K562 (cell line): Measurements from ENCODE around the gene TUBA1B. TPM values are rescaled to one million over a fixed set of nuclear protein-coding genes. Genes with fewer than 3 reads are reported as not detected.

Experiments used
- ATAC-seq: fragments of 200-7000 bp; cut with Tn5 transposase; 3 replicates; pipeline ENCODE4 v1.9.1; 2020; ENCODE audit warnings: moderate library complexity
- BruUV-seq: library from RNA; stranded (reverse); fragments of 400-500 nt; replicated peaks from 2 replicates; lab custom pipeline; 2021; lab: Mats Ljungman, UMichigan
- CTCF ChIA-PET: fragments of 300-600 bp; formaldehyde crosslinking; extraction: SDS; loops from one replicate; lab custom pipeline; 2021; ENCODE audit warnings: low intra/inter-chr PET ratio; lab: Yijun Ruan, JAX
- POLR2A ChIA-PET: fragments of 300-600, 350-650 bp; sonication (Branson Sonifier 250); formaldehyde crosslinking; extraction: SDS; loops from one replicate; lab custom pipeline; 2021; ENCODE audit warnings: antibody characterized with exemption, inconsistent platforms; lab: Yijun Ruan, JAX
- DNase-seq, 4 experiments: peaks; one replicate each; pipeline versions ENCODE4 v3.0.0 to v3.0.0-alpha.2; 2011 to 2018; ENCODE audit warnings: low spot score in 3 of 4, mixed read lengths in 3 of 4; ENCODE audit errors: extremely low read depth in 1 of 4
- FAIRE-seq: peaks from 2 replicates; lab custom pipeline; 2011; peaks lifted over from hg19 to GRCh38; lab: Jason Lieb, UNC
- H2AFZ ChIP-seq: 2 replicates; pipeline ENCODE4 v1.6.0; 2011; ENCODE audit warnings: low read depth, low read length, control low read depth, inconsistent platforms
- H3K27ac ChIP-seq: fragments of 200-600 bp; 3 replicates; pipeline ENCODE4 v1.8.0; 2011; ENCODE audit warnings: low read depth, mild to moderate bottlenecking, control low read depth, inconsistent platforms, low read length, moderate library complexity, mixed read lengths; ENCODE audit errors: extremely low read depth
- H3K27me3 ChIP-seq, 2 experiments: fragments of 300-600 bp in 1 of 2; 2 replicates in 1 of 2; 3 replicates in 1 of 2; pipeline versions ENCODE4 v1.6.0 to v1.8.0; 2011; ENCODE audit warnings: inconsistent platforms in 2 of 2, low read length in 2 of 2, mild to moderate bottlenecking in 1 of 2, mixed read lengths in 1 of 2, moderate library complexity in 1 of 2; ENCODE audit not compliant: control insufficient read depth in 2 of 2, insufficient read depth in 2 of 2
- H3K36me3 ChIP-seq: fragments of 300-600 bp; 3 replicates; pipeline ENCODE4 v1.8.0; 2011; ENCODE audit warnings: mild to moderate bottlenecking, low read length, inconsistent platforms; ENCODE audit not compliant: control insufficient read depth, insufficient read depth
- H3K4me1 ChIP-seq, 2 experiments: fragments of 200-600 bp in 1 of 2; replicated peaks in 1 of 2; 2 replicates in 1 of 2; 3 replicates in 1 of 2; pipeline versions ENCODE4 v1.5.1 to v1.8.0; 2011; ENCODE audit warnings: inconsistent platforms in 2 of 2, low read length in 2 of 2, mild to moderate bottlenecking in 1 of 2, mixed read lengths in 1 of 2, moderate library complexity in 1 of 2; ENCODE audit not compliant: control insufficient read depth in 2 of 2, insufficient read depth in 2 of 2
- H3K4me2 ChIP-seq: 2 replicates; pipeline ENCODE4 v1.6.1; 2011; ENCODE audit warnings: low read length, control low read depth, inconsistent platforms, mixed read lengths; ENCODE audit not compliant: insufficient read depth
- H3K4me3 ChIP-seq: fragments of 200-600 bp; sonication (generic), shearing (Covaris generic); 2 replicates; pipeline ENCODE4 v1.5.1; 2016; ENCODE audit warnings: control low read depth, inconsistent platforms
- H3K79me2 ChIP-seq: fragments of 200-600 bp; 3 replicates; pipeline ENCODE4 v1.8.0; 2011; ENCODE audit warnings: low read length, inconsistent platforms; ENCODE audit not compliant: control insufficient read depth, insufficient read depth
- H3K9ac ChIP-seq, 2 experiments: 2 replicates each; pipeline versions ENCODE4 v1.6.0 to v1.6.1; 2011; ENCODE audit warnings: low read depth in 2 of 2, low read length in 2 of 2, control low read depth in 1 of 2, inconsistent platforms in 1 of 2, mild to moderate bottlenecking in 1 of 2, mixed read lengths in 1 of 2; ENCODE audit not compliant: insufficient read depth in 1 of 2
- H3K9me1 ChIP-seq: one replicate; pipeline ENCODE4 v1.6.0; 2011; ENCODE audit warnings: inconsistent platforms, mild to moderate bottlenecking, low read length, moderate library complexity; ENCODE audit not compliant: control insufficient read depth, insufficient read depth
- H3K9me3 ChIP-seq: replicated peaks from 2 replicates; pipeline ENCODE4 v1.5.1; 2011; ENCODE audit warnings: low read depth, low read length, inconsistent platforms; ENCODE audit not compliant: control insufficient read depth, insufficient read depth
- H4K20me1 ChIP-seq: replicated peaks from 2 replicates; pipeline ENCODE4 v1.6.1; 2011; ENCODE audit warnings: low read length, inconsistent platforms, mixed read lengths; ENCODE audit not compliant: control insufficient read depth, insufficient read depth
- KDM5B ChIP-seq: fragments of 200-600 bp; sonication (generic); IDR thresholded peaks from 2 replicates; pipeline ENCODE4 v1.6.1; 2012; ENCODE audit warnings: low read depth, mild to moderate bottlenecking, moderate library complexity, low read length, control low read depth, inconsistent platforms; ENCODE audit not compliant: insufficient replicate concordance
- PHB ChIP-seq: fragments of 250-450 bp; sonication (Bioruptor Pico); IDR thresholded peaks from 2 replicates; pipeline ENCODE4 v1.5.0; 2021
- SMARCA4 ChIP-seq: fragments of 450-650 bp; IDR thresholded peaks from 2 replicates; pipeline ENCODE4 v1.6.1; 2016
- TBL1XR1 ChIP-seq, 2 experiments: IDR thresholded peaks; 2 replicates each; pipeline ENCODE4 v1.6.1; 2012; ENCODE audit warnings: improper control_type of control experiment in 2 of 2, low read length in 2 of 2, mild to moderate bottlenecking in 1 of 2
- TBP ChIP-seq: optimal IDR thresholded peaks from 2 replicates; pipeline ENCODE3; 2011; ENCODE audit warnings: low read depth, low read length, improper control_type of control experiment
- THRAP3 ChIP-seq: fragments of 450-650 bp; IDR thresholded peaks from 2 replicates; pipeline ENCODE4 v1.6.1; 2016; ENCODE audit warnings: mild to moderate bottlenecking, inconsistent platforms, borderline replicate concordance
- ZNF699 ChIP-seq: fragments of 250-450 bp; sonication (Bioruptor Pico); IDR thresholded peaks from 2 replicates; pipeline ENCODE4 v1.8.0; 2021; ENCODE audit warnings: mild to moderate bottlenecking, moderate library complexity; ENCODE audit not compliant: insufficient replicate concordance
- WGBS: fragments of 100-300 bp; shearing (Covaris generic); methylation state at CpG from one replicate; pipeline ENCODE4 v1.1.6; 2016; ENCODE audit warnings: low coverage, mixed read lengths; ENCODE audit not compliant: insufficient coverage; ENCODE audit errors: missing lambda C conversion rate; 5-methylcytosine and 5-hydroxymethylcytosine counted together
- in situ Hi-C: fragments of 300-500 bp; cut with MboI; formaldehyde crosslinking; loops from 4 replicates; pipeline ENCODE4 v1.15.0; 2018; ENCODE audit warnings: inconsistent platforms, mixed read lengths
- intact Hi-C: fragments of 100-400 bp; cut with micrococcal nuclease; formaldehyde crosslinking; loops from 2 replicates; pipeline ENCODE4 v1.14.2; 2022
- polyA plus RNA-seq, 8 experiments: library from polyadenylated mRNA; depleted of rRNA in 4 of 8; stranded (reverse) in 5 of 8; unstranded in 3 of 8; fragments of >200 nt; fragmentation: Nextera tagmentation in 2 of 8; fragmentation: Illumina TruSeq in 1 of 8; extraction: Ambion mirVana in 2 of 8; extraction: Trizol in 1 of 8; gene quantifications; 2 replicates each; pipeline versions ENCODE4 v1.2.1 to v1.2.3, GENCODE V29; 2011 to 2014; ENCODE audit warnings: inconsistent platforms in 1 of 8, missing spikeins in 1 of 8
- total RNA-seq, 7 experiments: library from RNA; depleted of rRNA in 6 of 7; stranded (reverse); fragments of >200 nt in 6 of 7; fragmentation: Illumina TruSeq in 2 of 7; extraction: Trizol in 2 of 7; gene quantifications; 2 replicates each; pipeline versions ENCODE4 v1.2.1 to v1.2.3, GENCODE V29; 2011 to 2021; ENCODE audit warnings: low replicate concordance in 1 of 7
- TF ChIP-seq, protein P1 (sequence below): fragments of 200-800 bp; sonication (Bioruptor generic); IDR thresholded peaks from 2 replicates; pipeline ENCODE4 v1.6.1; 2017; ENCODE audit warnings: missing genetic modification characterization, missing compliant biosample characterization
- TF ChIP-seq, protein P2 (sequence below), 2 experiments: fragments of 450-650 bp; formaldehyde crosslinking in 1 of 2; IDR thresholded peaks; 2 replicates each; pipeline versions ENCODE4 v1.4.0 to v1.6.1; 2014 to 2020; ENCODE audit warnings: mild to moderate bottlenecking in 2 of 2, borderline replicate concordance in 1 of 2, low read depth in 1 of 2

Gene TUBA1B
- total and polyA plus RNA-seq, 9 of the 15 experiments (the other 6 are each of a cell fraction or from before 2014, with no cell fraction given) = 2,189 to 4,624 (median 2,628) TPM

DNA sequence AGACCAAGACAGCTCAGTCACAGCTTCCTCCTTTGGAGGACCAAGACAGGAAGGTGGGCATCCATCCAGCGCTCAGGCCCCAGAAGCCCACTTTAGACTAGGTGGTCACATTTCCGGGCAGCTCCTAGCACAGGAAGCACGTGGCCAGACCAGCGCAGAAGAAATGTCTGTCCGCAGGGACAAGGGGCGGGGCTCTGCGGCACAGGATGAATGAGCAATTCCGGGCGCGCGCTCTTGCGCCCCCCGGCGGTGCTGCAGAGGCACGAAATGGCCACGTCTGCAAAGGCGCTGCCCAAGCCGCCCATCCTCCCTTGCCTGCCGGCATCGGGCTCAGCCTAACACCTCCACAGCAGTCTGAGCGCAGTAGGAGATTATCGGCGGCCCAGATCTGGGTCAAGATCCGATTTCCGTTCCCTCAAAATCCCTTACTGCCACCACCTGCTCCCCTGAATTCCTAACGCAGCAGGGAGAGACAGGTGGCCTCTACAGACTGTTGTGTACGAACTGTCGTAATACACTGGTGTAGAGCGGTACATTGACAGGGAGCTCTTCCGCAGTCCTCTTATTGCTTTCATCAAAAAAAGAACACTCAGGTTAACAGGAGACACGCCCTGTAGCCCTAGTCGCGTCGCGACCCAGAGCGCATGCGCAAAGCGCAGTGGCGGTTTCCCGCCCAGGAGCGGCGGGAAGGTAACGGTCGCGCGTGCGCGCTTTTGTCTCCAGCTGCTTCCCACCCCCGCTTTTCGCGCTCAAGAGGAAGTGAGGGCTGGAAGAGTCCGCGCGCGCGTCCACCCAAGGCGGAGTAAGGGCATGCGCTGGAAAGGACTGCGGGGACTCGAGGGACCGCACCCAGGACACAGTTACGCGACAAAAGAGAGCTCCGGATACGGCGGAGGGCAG is 794 bp downstream of the TUBA1B start:
- in situ Hi-C loops = no loop called here
- peak; percentile 75 for TF ChIP-seq THRAP3
- no peak for TF ChIP-seq TBP
- TF ChIP-seq ZNF699 (CRISPR knock-in tag) = no peak
- TF ChIP-seq SMARCA4 = no peak; the same call in 1 of the 2 replicates
- TF ChIP-seq, protein P1, sequence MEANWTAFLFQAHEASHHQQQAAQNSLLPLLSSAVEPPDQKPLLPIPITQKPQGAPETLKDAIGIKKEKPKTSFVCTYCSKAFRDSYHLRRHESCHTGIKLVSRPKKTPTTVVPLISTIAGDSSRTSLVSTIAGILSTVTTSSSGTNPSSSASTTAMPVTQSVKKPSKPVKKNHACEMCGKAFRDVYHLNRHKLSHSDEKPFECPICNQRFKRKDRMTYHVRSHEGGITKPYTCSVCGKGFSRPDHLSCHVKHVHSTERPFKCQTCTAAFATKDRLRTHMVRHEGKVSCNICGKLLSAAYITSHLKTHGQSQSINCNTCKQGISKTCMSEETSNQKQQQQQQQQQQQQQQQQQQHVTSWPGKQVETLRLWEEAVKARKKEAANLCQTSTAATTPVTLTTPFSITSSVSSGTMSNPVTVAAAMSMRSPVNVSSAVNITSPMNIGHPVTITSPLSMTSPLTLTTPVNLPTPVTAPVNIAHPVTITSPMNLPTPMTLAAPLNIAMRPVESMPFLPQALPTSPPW = peak; percentile 78
- TF ChIP-seq TBL1XR1 (IDR thresholded peaks at IDR 0.05; ENCODE audit: low read length in 2 of 2) = peak; percentile 11 to 75; a peak in 3 of 4 replicates
- TF ChIP-seq PHB (CRISPR knock-in tag) = no peak
- TF ChIP-seq, protein P2, sequence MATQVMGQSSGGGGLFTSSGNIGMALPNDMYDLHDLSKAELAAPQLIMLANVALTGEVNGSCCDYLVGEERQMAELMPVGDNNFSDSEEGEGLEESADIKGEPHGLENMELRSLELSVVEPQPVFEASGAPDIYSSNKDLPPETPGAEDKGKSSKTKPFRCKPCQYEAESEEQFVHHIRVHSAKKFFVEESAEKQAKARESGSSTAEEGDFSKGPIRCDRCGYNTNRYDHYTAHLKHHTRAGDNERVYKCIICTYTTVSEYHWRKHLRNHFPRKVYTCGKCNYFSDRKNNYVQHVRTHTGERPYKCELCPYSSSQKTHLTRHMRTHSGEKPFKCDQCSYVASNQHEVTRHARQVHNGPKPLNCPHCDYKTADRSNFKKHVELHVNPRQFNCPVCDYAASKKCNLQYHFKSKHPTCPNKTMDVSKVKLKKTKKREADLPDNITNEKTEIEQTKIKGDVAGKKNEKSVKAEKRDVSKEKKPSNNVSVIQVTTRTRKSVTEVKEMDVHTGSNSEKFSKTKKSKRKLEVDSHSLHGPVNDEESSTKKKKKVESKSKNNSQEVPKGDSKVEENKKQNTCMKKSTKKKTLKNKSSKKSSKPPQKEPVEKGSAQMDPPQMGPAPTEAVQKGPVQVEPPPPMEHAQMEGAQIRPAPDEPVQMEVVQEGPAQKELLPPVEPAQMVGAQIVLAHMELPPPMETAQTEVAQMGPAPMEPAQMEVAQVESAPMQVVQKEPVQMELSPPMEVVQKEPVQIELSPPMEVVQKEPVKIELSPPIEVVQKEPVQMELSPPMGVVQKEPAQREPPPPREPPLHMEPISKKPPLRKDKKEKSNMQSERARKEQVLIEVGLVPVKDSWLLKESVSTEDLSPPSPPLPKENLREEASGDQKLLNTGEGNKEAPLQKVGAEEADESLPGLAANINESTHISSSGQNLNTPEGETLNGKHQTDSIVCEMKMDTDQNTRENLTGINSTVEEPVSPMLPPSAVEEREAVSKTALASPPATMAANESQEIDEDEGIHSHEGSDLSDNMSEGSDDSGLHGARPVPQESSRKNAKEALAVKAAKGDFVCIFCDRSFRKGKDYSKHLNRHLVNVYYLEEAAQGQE (IDR thresholded peaks at IDR 0.05; ENCODE audit: borderline replicate concordance) = peak; percentile 77
- TF ChIP-seq, protein P2 (CRISPR knock-in tag; IDR thresholded peaks at IDR 0.05; ENCODE audit: low read depth) = no peak; the same call in 1 of the 2 replicates
- TF ChIP-seq KDM5B = peak; percentile 32

More for the DNA sequence above, 794 bp downstream of the TUBA1B start:
- CTCF ChIA-PET = interaction anchor here (1.3 to 1.9 kb wide), 2 partner anchors 66 to 104 kb away, joined by 5 to 11 read pairs; no protein-coding TSS in a partner anchor
- peak overlapping the region; percentile 84 for H3K4me3 ChIP-seq
- H3K27me3 ChIP-seq = no peaks in the 10 kb centered on the region
- WGBS = under 1% methylated on average over 65 of the region's 66 CpGs
- peaks cover 13% of the 10 kb centered on the region for H4K20me1 ChIP-seq
- peaks cover 39% of the 10 kb centered on the region for H3K36me3 ChIP-seq
- H2AFZ ChIP-seq = peak overlapping the region; percentile 46
- H3K79me2 ChIP-seq = peaks cover 51% of the 10 kb centered on the region
- POLR2A ChIA-PET = interaction anchor here (0.5 to 4.9 kb wide), 82 partner anchors 11 to 967 kb away, joined by 3 to 151 read pairs (median 6); partner anchors contain the start of genes DHH, KMT2D, LMBR1L and PRKAG1
- intact Hi-C loops = loop anchor here (1.0 to 10.0 kb wide), 6 partner anchors 20 to 134 kb away; partner anchors contain the start of genes KMT2D, LMBR1L, TUBA1A and TUBA1C
- H3K4me1 ChIP-seq = peaks cover 17 to 27% of the 10 kb centered on the region in 2 experiments; a peak in 4 of 5 replicates
- peak overlapping the region; percentile 94 for H3K4me2 ChIP-seq
- peaks cover 4% of the 10 kb centered on the region for H3K9me1 ChIP-seq
- FAIRE-seq (peak; percentile 80), ATAC-seq (peak; percentile 74), DNase-seq (peak; percentile 79 to 97 (median 87))
- H3K9ac ChIP-seq = peak overlapping the region; percentile 98 to 99
- no TSS peak for BruUV-seq
- H3K9me3 ChIP-seq = no peaks in the 10 kb centered on the region
- peak overlapping the region; percentile 96 for H3K27ac ChIP-seq
